Activated CD4-positive, alpha-beta T cell treated with anti-CD3 and anti-CD28 coated beads, Interleukin-2, amount 50 U/mL, for 24 hours (primary cell): ENCODE results near the gene BRK1.
"Not testable (repeated sequence)": the region's sequence is repeated elsewhere in the genome, so short reads cannot be mapped to it uniquely, and the experiment has no call there.

Experiments
- DNase-seq, 2 donors: peaks; one replicate each; pipeline ENCODE4 v3.0.0-alpha.2; 2020; ENCODE audit warnings: low read depth in 1 of 2, low spot score in 1 of 2

The BRK1 gene

GRCh38 chr3:10176150-10176549 lies 60.7 kb downstream of the BRK1 start:
- not testable (repeated sequence) for DNase-seq
